ENCODE data around the gene DAB1.

Gene DAB1

GRCh38 chr1:57208741-57209302 is 215.0 kb downstream of the DAB1 start:
- no peak for DNase-seq

GRCh38 chr1:57206038-57206437 is 217.8 kb downstream of the DAB1 start:
- no peak for DNase-seq

GRCh38 chr1:57204942-57205787 is 218.7 kb downstream of the DAB1 start:
- no peak for DNase-seq

GRCh38 chr1:57204091-57204490 is 219.8 kb downstream of the DAB1 start:
- DNase-seq = no peak

GRCh38 chr1:57202241-57202640 is 221.6 kb downstream of the DAB1 start:
- no peak for DNase-seq

GRCh38 chr1:57198912-57199311 is 224.9 kb downstream of the DAB1 start:
- no peak for DNase-seq

GRCh38 chr1:57195436-57195941 is 228.4 kb downstream of the DAB1 start:
- no peak for DNase-seq

GRCh38 chr1:57192222-57192621 is 231.6 kb downstream of the DAB1 start:
- DNase-seq = no peak

- DNase-seq = no peak
Observed at GRCh38 chr1:57190898-57191297, 233.0 kb downstream of the DAB1 start.

GRCh38 chr1:57188168-57188567 is 235.7 kb downstream of the DAB1 start:
- no peak for DNase-seq

- no peak for DNase-seq
Observed at GRCh38 chr1:57186455-57186854, 237.4 kb downstream of the DAB1 start.

GRCh38 chr1:57179001-57179400 is 244.9 kb downstream of the DAB1 start:
- DNase-seq = no peak

- no peak for DNase-seq
Observed at GRCh38 chr1:57175506-57175905, 248.4 kb downstream of the DAB1 start.

GRCh38 chr1:57172040-57172439 is 251.8 kb downstream of the DAB1 start:
- DNase-seq = no peak

- no peak for DNase-seq
Observed at GRCh38 chr1:57167997-57168396, 255.9 kb downstream of the DAB1 start.

- no peak for DNase-seq
Observed at GRCh38 chr1:57165546-57165945, 258.3 kb downstream of the DAB1 start.

- no peak for DNase-seq
Observed at GRCh38 chr1:57164584-57164983, 259.3 kb downstream of the DAB1 start.

- no peak for DNase-seq
Observed at GRCh38 chr1:57163789-57164188, 260.1 kb downstream of the DAB1 start.

- no peak for DNase-seq
Observed at GRCh38 chr1:57163325-57163724, 260.5 kb downstream of the DAB1 start.

- DNase-seq = no peak
Observed at GRCh38 chr1:57162607-57163261, 261.1 kb downstream of the DAB1 start.

GRCh38 chr1:57160594-57160993 is 263.3 kb downstream of the DAB1 start:
- DNase-seq = no peak

- DNase-seq = no peak
Observed at GRCh38 chr1:57158604-57158998, 265.3 kb downstream of the DAB1 start.

- no peak for DNase-seq
Observed at GRCh38 chr1:57157818-57158603, 265.8 kb downstream of the DAB1 start.
